HEK293T (cell line): ENCODE data around the gene PSMG2.

ENCODE experiments used
- ARNT ChIP-seq: fragments of 450-650 bp; IDR thresholded peaks from 2 replicates; pipeline ENCODE4 v1.6.1; 2017; ENCODE audit warnings: mild to moderate bottlenecking
- BHLHE40 ChIP-seq: fragments of 450-650 bp; IDR thresholded peaks from 2 replicates; pipeline ENCODE4 v1.6.1; 2016; ENCODE audit warnings: mild to moderate bottlenecking, moderate library complexity, borderline replicate concordance
- FOXK2 ChIP-seq: fragments of 450-650 bp; IDR thresholded peaks from 2 replicates; pipeline ENCODE4 v1.6.1; 2016; ENCODE audit warnings: mild to moderate bottlenecking
- FOXM1 ChIP-seq: fragments of 450-650 bp; IDR thresholded peaks from 2 replicates; pipeline ENCODE4 v1.6.1; 2017; ENCODE audit warnings: mild to moderate bottlenecking, borderline replicate concordance
- HDGF ChIP-seq: fragments of 450-650 bp; IDR thresholded peaks from 2 replicates; pipeline ENCODE4 v1.6.1; 2017; ENCODE audit warnings: antibody characterized with exemption, borderline replicate concordance
- L3MBTL2 ChIP-seq: fragments of 450-650 bp; conservative IDR thresholded peaks from 2 replicates; pipeline ENCODE4 v1.6.1; 2016; ENCODE audit warnings: mild to moderate bottlenecking
- LEF1 ChIP-seq: fragments of 450-650 bp; IDR thresholded peaks from 2 replicates; pipeline ENCODE4 v1.6.1; 2017; ENCODE audit warnings: mild to moderate bottlenecking, borderline replicate concordance
- NFRKB ChIP-seq: fragments of 450-650 bp; IDR thresholded peaks from 2 replicates; pipeline ENCODE4 v1.6.1; 2016; ENCODE audit warnings: mild to moderate bottlenecking, moderate library complexity
- SP1 ChIP-seq: fragments of 450-650 bp; IDR thresholded peaks from 2 replicates; pipeline ENCODE4 v1.6.1; 2017
- SUZ12 ChIP-seq: fragments of 450-650 bp; IDR thresholded peaks from 2 replicates; pipeline ENCODE4 v1.6.1; 2016; ENCODE audit warnings: mild to moderate bottlenecking
- TARDBP ChIP-seq: fragments of 450-650 bp; IDR thresholded peaks from 2 replicates; pipeline ENCODE4 v1.6.1; 2016
- ZNF384 ChIP-seq: fragments of 450-650 bp; IDR thresholded peaks from 2 replicates; pipeline ENCODE4 v1.6.1; 2016
- TF ChIP-seq, protein P1 (sequence below): fragments of 450-650 bp; IDR thresholded peaks from 2 replicates; pipeline ENCODE4 v1.6.1; 2016

GRCh38 chr18:12694032-12694431 is 8.8 kb upstream of the PSMG2 start:
- no peak for TF ChIP-seq SP1
- TF ChIP-seq ZNF384, result no peak
- TF ChIP-seq FOXK2, result no peak
- no peak for TF ChIP-seq LEF1
- no peak for TF ChIP-seq NFRKB
- no peak for TF ChIP-seq SUZ12
- TF ChIP-seq ARNT, result no peak
- no peak for TF ChIP-seq HDGF
- TF ChIP-seq TARDBP, result no peak
- no peak for TF ChIP-seq BHLHE40
- TF ChIP-seq FOXM1, result no peak
- TF ChIP-seq, protein P1, sequence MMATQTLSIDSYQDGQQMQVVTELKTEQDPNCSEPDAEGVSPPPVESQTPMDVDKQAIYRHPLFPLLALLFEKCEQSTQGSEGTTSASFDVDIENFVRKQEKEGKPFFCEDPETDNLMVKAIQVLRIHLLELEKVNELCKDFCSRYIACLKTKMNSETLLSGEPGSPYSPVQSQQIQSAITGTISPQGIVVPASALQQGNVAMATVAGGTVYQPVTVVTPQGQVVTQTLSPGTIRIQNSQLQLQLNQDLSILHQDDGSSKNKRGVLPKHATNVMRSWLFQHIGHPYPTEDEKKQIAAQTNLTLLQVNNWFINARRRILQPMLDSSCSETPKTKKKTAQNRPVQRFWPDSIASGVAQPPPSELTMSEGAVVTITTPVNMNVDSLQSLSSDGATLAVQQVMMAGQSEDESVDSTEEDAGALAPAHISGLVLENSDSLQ, result no peak
- no peak for TF ChIP-seq L3MBTL2
